ENCODE measurements around the gene ABCF1. TPM values are rescaled to one million over a fixed set of nuclear protein-coding genes. Genes with fewer than 3 reads are reported as not detected.

The ABCF1 gene
- total and polyA plus RNA-seq, 2 of the 8 experiments (the other 6 are each of a cell fraction or from before 2014, with no cell fraction given), result 48.8 to 123 TPM

DNA sequence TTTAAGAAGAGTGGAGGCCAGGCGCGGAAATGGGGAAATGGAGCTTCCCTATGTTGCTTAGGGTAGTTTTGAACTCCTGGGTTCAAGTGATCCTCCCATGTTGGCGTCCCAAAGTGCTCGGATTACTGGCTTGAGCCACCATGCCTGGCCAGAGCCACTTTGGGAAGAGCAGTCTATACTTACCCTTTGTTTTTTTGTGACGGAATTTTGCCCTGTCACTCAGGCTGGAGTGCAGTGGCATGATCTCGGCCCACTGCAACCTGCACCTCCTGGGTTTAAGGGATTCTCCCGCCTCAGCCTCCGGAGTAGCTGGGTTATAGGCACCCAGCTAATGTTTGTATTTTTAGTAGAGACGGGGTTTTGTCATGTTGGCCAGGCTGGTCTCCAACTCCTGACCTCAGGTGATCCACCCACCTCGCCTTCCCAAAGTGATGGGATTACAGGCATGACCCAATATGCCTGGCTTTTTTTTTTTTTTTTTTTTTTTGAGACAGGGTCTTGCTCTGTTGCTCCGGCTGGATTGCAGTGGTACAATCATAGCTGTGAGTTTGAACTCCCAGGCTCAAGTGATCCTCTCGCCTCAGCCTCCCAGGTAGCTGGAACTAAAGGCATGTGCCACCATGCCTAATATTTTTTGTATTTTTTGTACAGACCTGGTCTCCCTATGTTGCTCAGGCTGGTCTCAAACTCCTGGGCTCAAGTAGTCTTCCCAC, 27.8 kb downstream of the ABCF1 start:
- Histone ChIP-seq H3K56ac (replicated peaks; ENCODE audit: insufficient read length, low read depth, low read length) (no peak overlapping the region), H3K18ac (ENCODE audit: extremely low read depth, low read length) (no peak overlapping the region), H3K4me2 (ENCODE audit: insufficient read depth in 1 of 2, low read depth in 2 of 2, low read length in 2 of 2) (no peak overlapping the region), H3K14ac (ENCODE audit: insufficient read length) (no peak overlapping the region), H3K23ac (ENCODE audit: insufficient read length) (no peak overlapping the region), H2BK15ac (ENCODE audit: low read length) (no peak overlapping the region), H2BK5ac (ENCODE audit: low read depth, low read length) (no peak overlapping the region), H3K36me3 (ENCODE audit: control insufficient read depth in 2 of 4, insufficient read depth in 4 of 4, low read length in 3 of 4) (peaks cover 32 to 46% (median 40%) of the 10 kb centered on the region in 4 experiments), H2BK120ac (replicated peaks; ENCODE audit: low read depth, low read length) (no peak overlapping the region), H3K4me1 (replicated peaks in 1 of 4; ENCODE audit: control insufficient read depth in 3 of 4, insufficient read depth in 4 of 4, low read length in 3 of 4) (no peaks in the 10 kb centered on the region), H2BK12ac (ENCODE audit: low read depth, low read length) (no peak overlapping the region), H4K5ac (ENCODE audit: insufficient read length, low read depth, low read length) (no peak overlapping the region), H2BK20ac (ENCODE audit: low read length) (no peak overlapping the region), H3K79me1 (ENCODE audit: low read depth, low read length) (no peaks in the 10 kb centered on the region; the same call in 1 of the 2 replicates), H3K27me3 (replicated peaks in 1 of 4; ENCODE audit: control insufficient read depth in 3 of 4, extremely low read depth in 1 of 4, insufficient read depth in 3 of 4, low read length in 3 of 4) (no peaks in the 10 kb centered on the region), H3K4me3 (ENCODE audit: extremely low read depth in 1 of 4, insufficient read depth in 2 of 4, low read depth in 3 of 4, low read length in 4 of 4) (no peak overlapping the region), H4K91ac (replicated peaks; ENCODE audit: insufficient read length, low read length) (no peak overlapping the region), H4K8ac (ENCODE audit: extremely low read depth, insufficient read depth, low read length) (no peak overlapping the region), H3K4ac (replicated peaks; ENCODE audit: insufficient read length, low read depth, low read length) (no peak overlapping the region), H3K79me2 (ENCODE audit: control insufficient read depth in 1 of 2, insufficient read depth in 2 of 2, low read length in 2 of 2) (no peaks in the 10 kb centered on the region), H4K20me1 (replicated peaks in 1 of 2; ENCODE audit: control insufficient read depth in 1 of 2, insufficient read depth in 2 of 2, low read length in 2 of 2) (peaks cover 5 to 29% of the 10 kb centered on the region in 2 experiments), H2AFZ (ENCODE audit: low read length) (no peak overlapping the region), H3K27ac (ENCODE audit: low read depth, low read length) (no peak overlapping the region), H2AK5ac (ENCODE audit: low read depth, low read length) (no peak overlapping the region), H3K9me3 (ENCODE audit: insufficient read depth in 2 of 2, low read depth in 1 of 2, low read length in 1 of 2) (no peaks in the 10 kb centered on the region), H3K9ac (replicated peaks in 1 of 4; ENCODE audit: extremely low read depth in 1 of 4, low read depth in 3 of 4, low read length in 3 of 4) (no peak overlapping the region), H3K23me2 (ENCODE audit: low read depth, low read length) (no peaks in the 10 kb centered on the region; the same call in 1 of the 2 replicates)
- DNase-seq (ENCODE audit: low read depth in 1 of 2, low spot score in 2 of 2) (no peak), FAIRE-seq (no peak)
- POLR2A ChIA-PET (ENCODE audit: partially characterized antibody), result interaction anchor here (0.7 to 27.0 kb wide), 33 partner anchors 0 to 488 kb away, joined by 3 to 712 read pairs (median 4); partner anchors contain the start of genes ABCF1, ATAT1, C6orf136 and DHX16
- peak; percentile 70 for TF ChIP-seq POLR2AphosphoS5 (IDR thresholded peaks at IDR 0.05; ENCODE audit: low read depth, low read length)
- TF ChIP-seq POLR2A (IDR thresholded peaks at IDR 0.05; ENCODE audit: control extremely low read depth in 1 of 2, low read depth in 2 of 2, low read length in 2 of 2), result peak; percentile 27 to 38; a peak in 2 of 3 replicates
- TF ChIP-seq BCL11A (IDR thresholded peaks at IDR 0.05; ENCODE audit: low read depth in 2 of 2, low read length in 2 of 2), result no peak
- CTCF ChIA-PET (ENCODE audit: partially characterized antibody), result interaction anchor here (0.6 to 5.7 kb wide), 14 partner anchors 12 to 601 kb away, joined by 3 to 40 read pairs (median 4); partner anchors contain the start of gene ABCF1
- WGBS, 2 experiments (ENCODE audit: extremely low coverage in 1 of 2, insufficient coverage in 1 of 2, insufficient read length in 1 of 2, insufficient replicate concordance in 2 of 2, low coverage in 1 of 2, low lambda C conversion rate in 2 of 2, missing lambda C conversion rate in 1 of 2), result 85% methylated on average over 12 of the region's 12 CpGs; no CpG with 5 or more reads in 1 of the 2 experiments
